K562 (cell line): ENCODE data around the gene PIP4K2A. TPM values are rescaled to one million over a fixed set of nuclear protein-coding genes. Genes with fewer than 3 reads are reported as not detected.

Experiments used
- ATAC-seq: fragments of 200-7000 bp; cut with Tn5 transposase; 3 replicates; pipeline ENCODE4 v1.9.1; 2020; ENCODE audit warnings: moderate library complexity
- BruUV-seq: library from RNA; stranded (reverse); fragments of 400-500 nt; replicated peaks from 2 replicates; lab custom pipeline; 2021; lab: Mats Ljungman, UMichigan
- CTCF ChIA-PET: fragments of 300-600 bp; formaldehyde crosslinking; extraction: SDS; loops from one replicate; lab custom pipeline; 2021; ENCODE audit warnings: low intra/inter-chr PET ratio; lab: Yijun Ruan, JAX
- POLR2A ChIA-PET: fragments of 300-600, 350-650 bp; sonication (Branson Sonifier 250); formaldehyde crosslinking; extraction: SDS; loops from one replicate; lab custom pipeline; 2021; ENCODE audit warnings: antibody characterized with exemption, inconsistent platforms; lab: Yijun Ruan, JAX
- DNase-seq, 4 experiments: peaks; one replicate each; pipeline versions ENCODE4 v3.0.0 to v3.0.0-alpha.2; 2011 to 2018; ENCODE audit warnings: low spot score in 3 of 4, mixed read lengths in 3 of 4; ENCODE audit errors: extremely low read depth in 1 of 4
- FAIRE-seq: peaks from 2 replicates; lab custom pipeline; 2011; peaks lifted over from hg19 to GRCh38; lab: Jason Lieb, UNC
- H2AFZ ChIP-seq: 2 replicates; pipeline ENCODE4 v1.6.0; 2011; ENCODE audit warnings: low read depth, low read length, control low read depth, inconsistent platforms
- H3K27ac ChIP-seq: fragments of 200-600 bp; 3 replicates; pipeline ENCODE4 v1.8.0; 2011; ENCODE audit warnings: low read depth, mild to moderate bottlenecking, control low read depth, inconsistent platforms, low read length, moderate library complexity, mixed read lengths; ENCODE audit errors: extremely low read depth
- H3K27me3 ChIP-seq, 2 experiments: fragments of 300-600 bp in 1 of 2; 2 replicates in 1 of 2; 3 replicates in 1 of 2; pipeline versions ENCODE4 v1.6.0 to v1.8.0; 2011; ENCODE audit warnings: inconsistent platforms in 2 of 2, low read length in 2 of 2, mild to moderate bottlenecking in 1 of 2, mixed read lengths in 1 of 2, moderate library complexity in 1 of 2; ENCODE audit not compliant: control insufficient read depth in 2 of 2, insufficient read depth in 2 of 2
- H3K36me3 ChIP-seq: fragments of 300-600 bp; 3 replicates; pipeline ENCODE4 v1.8.0; 2011; ENCODE audit warnings: mild to moderate bottlenecking, low read length, inconsistent platforms; ENCODE audit not compliant: control insufficient read depth, insufficient read depth
- H3K4me1 ChIP-seq, 2 experiments: fragments of 200-600 bp in 1 of 2; replicated peaks in 1 of 2; 2 replicates in 1 of 2; 3 replicates in 1 of 2; pipeline versions ENCODE4 v1.5.1 to v1.8.0; 2011; ENCODE audit warnings: inconsistent platforms in 2 of 2, low read length in 2 of 2, mild to moderate bottlenecking in 1 of 2, mixed read lengths in 1 of 2, moderate library complexity in 1 of 2; ENCODE audit not compliant: control insufficient read depth in 2 of 2, insufficient read depth in 2 of 2
- H3K4me2 ChIP-seq: 2 replicates; pipeline ENCODE4 v1.6.1; 2011; ENCODE audit warnings: low read length, control low read depth, inconsistent platforms, mixed read lengths; ENCODE audit not compliant: insufficient read depth
- H3K4me3 ChIP-seq: fragments of 200-600 bp; sonication (generic), shearing (Covaris generic); 2 replicates; pipeline ENCODE4 v1.5.1; 2016; ENCODE audit warnings: control low read depth, inconsistent platforms
- H3K79me2 ChIP-seq: fragments of 200-600 bp; 3 replicates; pipeline ENCODE4 v1.8.0; 2011; ENCODE audit warnings: low read length, inconsistent platforms; ENCODE audit not compliant: control insufficient read depth, insufficient read depth
- H3K9ac ChIP-seq, 2 experiments: 2 replicates each; pipeline versions ENCODE4 v1.6.0 to v1.6.1; 2011; ENCODE audit warnings: low read depth in 2 of 2, low read length in 2 of 2, control low read depth in 1 of 2, inconsistent platforms in 1 of 2, mild to moderate bottlenecking in 1 of 2, mixed read lengths in 1 of 2; ENCODE audit not compliant: insufficient read depth in 1 of 2
- H3K9me1 ChIP-seq: one replicate; pipeline ENCODE4 v1.6.0; 2011; ENCODE audit warnings: inconsistent platforms, mild to moderate bottlenecking, low read length, moderate library complexity; ENCODE audit not compliant: control insufficient read depth, insufficient read depth
- H3K9me3 ChIP-seq: replicated peaks from 2 replicates; pipeline ENCODE4 v1.5.1; 2011; ENCODE audit warnings: low read depth, low read length, inconsistent platforms; ENCODE audit not compliant: control insufficient read depth, insufficient read depth
- H4K20me1 ChIP-seq: replicated peaks from 2 replicates; pipeline ENCODE4 v1.6.1; 2011; ENCODE audit warnings: low read length, inconsistent platforms, mixed read lengths; ENCODE audit not compliant: control insufficient read depth, insufficient read depth
- CBFA2T3 ChIP-seq: fragments of 450-650 bp; IDR thresholded peaks from 2 replicates; pipeline ENCODE4 v1.6.1; 2017
- CBX5 ChIP-seq: IDR thresholded peaks from 2 replicates; pipeline ENCODE4 v1.6.1; 2014; ENCODE audit warnings: low read depth, borderline replicate concordance
- EP400 ChIP-seq: fragments of 450-650 bp; IDR thresholded peaks from 2 replicates; pipeline ENCODE4 v1.6.1; 2017; ENCODE audit warnings: antibody characterized with exemption, mild to moderate bottlenecking, moderate library complexity
- KAT2B ChIP-seq: IDR thresholded peaks from one replicate; pipeline ENCODE4 v1.6.1; 2012; ENCODE audit warnings: low read depth, mild to moderate bottlenecking, control low read depth, inconsistent platforms, low read length, moderate library complexity
- NCOA4 ChIP-seq: fragments of 450-650 bp; IDR thresholded peaks from 2 replicates; pipeline ENCODE4 v1.6.1; 2018; ENCODE audit warnings: mild to moderate bottlenecking; ENCODE audit not compliant: partially characterized antibody
- PYGO2 ChIP-seq: fragments of 450-650 bp; IDR thresholded peaks from 2 replicates; pipeline ENCODE4 v1.6.1; 2016; ENCODE audit warnings: mild to moderate bottlenecking, missing genetic modification characterization, moderate library complexity, missing compliant biosample characterization
- ZNF133 ChIP-seq: fragments of 250-450 bp; sonication (Bioruptor Pico); IDR thresholded peaks from 2 replicates; pipeline ENCODE4 v1.4.0; 2020; ENCODE audit warnings: mild to moderate bottlenecking
- WGBS: fragments of 100-300 bp; shearing (Covaris generic); methylation state at CpG from one replicate; pipeline ENCODE4 v1.1.6; 2016; ENCODE audit warnings: low coverage, mixed read lengths; ENCODE audit not compliant: insufficient coverage; ENCODE audit errors: missing lambda C conversion rate; 5-methylcytosine and 5-hydroxymethylcytosine counted together
- in situ Hi-C: fragments of 300-500 bp; cut with MboI; formaldehyde crosslinking; loops from 4 replicates; pipeline ENCODE4 v1.15.0; 2018; ENCODE audit warnings: inconsistent platforms, mixed read lengths
- intact Hi-C: fragments of 100-400 bp; cut with micrococcal nuclease; formaldehyde crosslinking; loops from 2 replicates; pipeline ENCODE4 v1.14.2; 2022
- polyA plus RNA-seq, 8 experiments: library from polyadenylated mRNA; depleted of rRNA in 4 of 8; stranded (reverse) in 5 of 8; unstranded in 3 of 8; fragments of >200 nt; fragmentation: Nextera tagmentation in 2 of 8; fragmentation: Illumina TruSeq in 1 of 8; extraction: Ambion mirVana in 2 of 8; extraction: Trizol in 1 of 8; gene quantifications; 2 replicates each; pipeline versions ENCODE4 v1.2.1 to v1.2.3, GENCODE V29; 2011 to 2014; ENCODE audit warnings: inconsistent platforms in 1 of 8, missing spikeins in 1 of 8
- total RNA-seq, 7 experiments: library from RNA; depleted of rRNA in 6 of 7; stranded (reverse); fragments of >200 nt in 6 of 7; fragmentation: Illumina TruSeq in 2 of 7; extraction: Trizol in 2 of 7; gene quantifications; 2 replicates each; pipeline versions ENCODE4 v1.2.1 to v1.2.3, GENCODE V29; 2011 to 2021; ENCODE audit warnings: low replicate concordance in 1 of 7
- TF ChIP-seq, protein P1 (sequence below): sonication (generic); formaldehyde crosslinking; IDR thresholded peaks from 2 replicates; pipeline ENCODE4 v1.8.1; 2023; ENCODE audit warnings: mild to moderate bottlenecking, missing genetic modification reagents
- TF ChIP-seq, protein P2 (sequence below): fragments of 450-650 bp; IDR thresholded peaks from 2 replicates; pipeline ENCODE4 v1.6.1; 2017; ENCODE audit warnings: antibody characterized with exemption
- TF ChIP-seq, protein P3 (sequence below): sonication (generic); formaldehyde crosslinking; IDR thresholded peaks from 2 replicates; pipeline ENCODE4 v1.8.1; 2023; ENCODE audit warnings: missing genetic modification reagents, mild to moderate bottlenecking, borderline replicate concordance

PIP4K2A gene
- total and polyA plus RNA-seq, 9 of the 15 experiments (the other 6 are each of a cell fraction or from before 2014, with no cell fraction given): 35.6 to 117 (median 71.9) TPM

DNA sequence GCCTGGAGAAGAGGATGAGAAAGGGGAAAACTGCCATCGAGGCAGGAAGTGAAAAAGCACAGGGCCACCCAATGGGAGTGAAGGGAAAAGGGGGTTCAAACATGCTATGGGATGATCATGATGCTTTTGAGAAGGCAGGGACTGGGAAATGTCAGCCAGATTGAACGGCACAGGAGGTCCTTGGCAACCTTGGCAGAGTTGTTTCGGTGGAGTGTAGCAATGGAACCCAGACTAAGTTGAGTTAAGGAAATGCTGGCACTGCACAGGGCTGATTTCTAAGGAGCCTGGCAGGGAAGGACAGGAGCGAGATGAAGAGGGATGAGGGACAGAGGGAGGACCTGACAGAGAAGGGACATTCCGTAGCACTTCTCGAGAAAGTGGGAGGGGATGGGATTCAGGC is 101.4 kb downstream of the PIP4K2A start (continued):
- TF ChIP-seq, protein P1, sequence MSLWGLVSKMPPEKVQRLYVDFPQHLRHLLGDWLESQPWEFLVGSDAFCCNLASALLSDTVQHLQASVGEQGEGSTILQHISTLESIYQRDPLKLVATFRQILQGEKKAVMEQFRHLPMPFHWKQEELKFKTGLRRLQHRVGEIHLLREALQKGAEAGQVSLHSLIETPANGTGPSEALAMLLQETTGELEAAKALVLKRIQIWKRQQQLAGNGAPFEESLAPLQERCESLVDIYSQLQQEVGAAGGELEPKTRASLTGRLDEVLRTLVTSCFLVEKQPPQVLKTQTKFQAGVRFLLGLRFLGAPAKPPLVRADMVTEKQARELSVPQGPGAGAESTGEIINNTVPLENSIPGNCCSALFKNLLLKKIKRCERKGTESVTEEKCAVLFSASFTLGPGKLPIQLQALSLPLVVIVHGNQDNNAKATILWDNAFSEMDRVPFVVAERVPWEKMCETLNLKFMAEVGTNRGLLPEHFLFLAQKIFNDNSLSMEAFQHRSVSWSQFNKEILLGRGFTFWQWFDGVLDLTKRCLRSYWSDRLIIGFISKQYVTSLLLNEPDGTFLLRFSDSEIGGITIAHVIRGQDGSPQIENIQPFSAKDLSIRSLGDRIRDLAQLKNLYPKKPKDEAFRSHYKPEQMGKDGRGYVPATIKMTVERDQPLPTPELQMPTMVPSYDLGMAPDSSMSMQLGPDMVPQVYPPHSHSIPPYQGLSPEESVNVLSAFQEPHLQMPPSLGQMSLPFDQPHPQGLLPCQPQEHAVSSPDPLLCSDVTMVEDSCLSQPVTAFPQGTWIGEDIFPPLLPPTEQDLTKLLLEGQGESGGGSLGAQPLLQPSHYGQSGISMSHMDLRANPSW (CRISPR knock-in tag): no peak
- TF ChIP-seq ZNF133 (CRISPR knock-in tag): no peak
- no peak for TF ChIP-seq CBFA2T3
- no peak for TF ChIP-seq CBX5
- TF ChIP-seq, protein P2, sequence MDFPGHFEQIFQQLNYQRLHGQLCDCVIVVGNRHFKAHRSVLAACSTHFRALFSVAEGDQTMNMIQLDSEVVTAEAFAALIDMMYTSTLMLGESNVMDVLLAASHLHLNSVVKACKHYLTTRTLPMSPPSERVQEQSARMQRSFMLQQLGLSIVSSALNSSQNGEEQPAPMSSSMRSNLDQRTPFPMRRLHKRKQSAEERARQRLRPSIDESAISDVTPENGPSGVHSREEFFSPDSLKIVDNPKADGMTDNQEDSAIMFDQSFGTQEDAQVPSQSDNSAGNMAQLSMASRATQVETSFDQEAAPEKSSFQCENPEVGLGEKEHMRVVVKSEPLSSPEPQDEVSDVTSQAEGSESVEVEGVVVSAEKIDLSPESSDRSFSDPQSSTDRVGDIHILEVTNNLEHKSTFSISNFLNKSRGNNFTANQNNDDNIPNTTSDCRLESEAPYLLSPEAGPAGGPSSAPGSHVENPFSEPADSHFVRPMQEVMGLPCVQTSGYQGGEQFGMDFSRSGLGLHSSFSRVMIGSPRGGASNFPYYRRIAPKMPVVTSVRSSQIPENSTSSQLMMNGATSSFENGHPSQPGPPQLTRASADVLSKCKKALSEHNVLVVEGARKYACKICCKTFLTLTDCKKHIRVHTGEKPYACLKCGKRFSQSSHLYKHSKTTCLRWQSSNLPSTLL: no peak

DNA sequence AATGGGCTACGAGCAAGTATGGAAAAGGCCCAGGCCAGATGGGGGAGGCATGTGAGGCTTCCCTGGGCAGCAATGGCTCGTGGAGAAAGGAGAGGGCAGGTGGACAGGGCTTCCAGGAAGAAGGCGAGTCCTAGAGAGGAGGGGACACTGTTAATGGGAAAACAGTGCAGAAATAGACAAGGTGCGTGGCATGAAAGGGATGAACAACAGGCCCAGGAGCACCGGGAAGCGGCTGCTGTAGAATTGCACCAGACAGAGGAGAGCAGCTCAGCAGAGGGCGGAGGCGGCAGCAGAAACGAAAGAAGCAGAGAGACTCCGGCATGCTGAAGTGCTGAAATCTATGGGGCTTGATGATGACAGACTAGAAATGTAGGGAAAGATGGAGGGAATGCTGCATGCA is 102.1 kb downstream of the PIP4K2A start:
- 83% methylated on average over 10 of the region's 10 CpGs for WGBS
- ATAC-seq: no peak
- Histone ChIP-seq H3K36me3 (peaks cover 51% of the 10 kb centered on the region; the same call in 2 of the 3 replicates), H3K27ac (no peak overlapping the region), H4K20me1 (no peaks in the 10 kb centered on the region), H3K9me3 (no peaks in the 10 kb centered on the region), H3K4me3 (no peak overlapping the region), H3K9me1 (no peaks in the 10 kb centered on the region), H3K79me2 (peaks cover 80% of the 10 kb centered on the region), H3K4me2 (no peak overlapping the region), H3K4me1 (peaks cover 14 to 21% of the 10 kb centered on the region in 2 experiments), H3K9ac (no peak overlapping the region; a peak in 1 of 4 replicates), H3K27me3 (no peaks in the 10 kb centered on the region), H2AFZ (no peak overlapping the region)
- TF ChIP-seq PYGO2 (tag) (no peak), EP400 (no peak), KAT2B (no peak), NCOA4 (no peak)
- TF ChIP-seq, protein P3, sequence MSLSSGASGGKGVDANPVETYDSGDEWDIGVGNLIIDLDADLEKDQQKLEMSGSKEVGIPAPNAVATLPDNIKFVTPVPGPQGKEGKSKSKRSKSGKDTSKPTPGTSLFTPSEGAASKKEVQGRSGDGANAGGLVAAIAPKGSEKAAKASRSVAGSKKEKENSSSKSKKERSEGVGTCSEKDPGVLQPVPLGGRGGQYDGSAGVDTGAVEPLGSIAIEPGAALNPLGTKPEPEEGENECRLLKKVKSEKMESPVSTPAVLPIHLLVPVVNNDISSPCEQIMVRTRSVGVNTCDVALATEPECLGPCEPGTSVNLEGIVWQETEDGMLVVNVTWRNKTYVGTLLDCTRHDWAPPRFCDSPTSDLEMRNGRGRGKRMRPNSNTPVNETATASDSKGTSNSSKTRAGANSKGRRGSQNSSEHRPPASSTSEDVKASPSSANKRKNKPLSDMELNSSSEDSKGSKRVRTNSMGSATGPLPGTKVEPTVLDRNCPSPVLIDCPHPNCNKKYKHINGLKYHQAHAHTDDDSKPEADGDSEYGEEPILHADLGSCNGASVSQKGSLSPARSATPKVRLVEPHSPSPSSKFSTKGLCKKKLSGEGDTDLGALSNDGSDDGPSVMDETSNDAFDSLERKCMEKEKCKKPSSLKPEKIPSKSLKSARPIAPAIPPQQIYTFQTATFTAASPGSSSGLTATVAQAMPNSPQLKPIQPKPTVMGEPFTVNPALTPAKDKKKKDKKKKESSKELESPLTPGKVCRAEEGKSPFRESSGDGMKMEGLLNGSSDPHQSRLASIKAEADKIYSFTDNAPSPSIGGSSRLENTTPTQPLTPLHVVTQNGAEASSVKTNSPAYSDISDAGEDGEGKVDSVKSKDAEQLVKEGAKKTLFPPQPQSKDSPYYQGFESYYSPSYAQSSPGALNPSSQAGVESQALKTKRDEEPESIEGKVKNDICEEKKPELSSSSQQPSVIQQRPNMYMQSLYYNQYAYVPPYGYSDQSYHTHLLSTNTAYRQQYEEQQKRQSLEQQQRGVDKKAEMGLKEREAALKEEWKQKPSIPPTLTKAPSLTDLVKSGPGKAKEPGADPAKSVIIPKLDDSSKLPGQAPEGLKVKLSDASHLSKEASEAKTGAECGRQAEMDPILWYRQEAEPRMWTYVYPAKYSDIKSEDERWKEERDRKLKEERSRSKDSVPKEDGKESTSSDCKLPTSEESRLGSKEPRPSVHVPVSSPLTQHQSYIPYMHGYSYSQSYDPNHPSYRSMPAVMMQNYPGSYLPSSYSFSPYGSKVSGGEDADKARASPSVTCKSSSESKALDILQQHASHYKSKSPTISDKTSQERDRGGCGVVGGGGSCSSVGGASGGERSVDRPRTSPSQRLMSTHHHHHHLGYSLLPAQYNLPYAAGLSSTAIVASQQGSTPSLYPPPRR (CRISPR knock-in tag): no peak
- POLR2A ChIA-PET: interaction anchor here (0.6 to 0.7 kb wide), 2 partner anchors 11 to 16 kb away, joined by 3 read pairs; no protein-coding TSS in a partner anchor
- DNase-seq: no peak
- in situ Hi-C loops (no loop called here), intact Hi-C loops (no loop called here)
- FAIRE-seq: no peak
- no TSS peak for BruUV-seq
- CTCF ChIA-PET: no interaction called here
